Measurements from ENCODE around the gene MYL3. TPM values are rescaled to one million over a fixed set of nuclear protein-coding genes. Genes with fewer than 3 reads are reported as not detected.
A peak's percentile ranks its signal among the peaks of the same experiment; 100 is the strongest.

MYL3 gene
- total RNA-seq, 2 donors from 2014 or later: not detected

GRCh38 chr3:46849686-46850467 lies 13.4 kb downstream of the MYL3 start:
- H3K9me3 Mint-ChIP-seq: no peaks in the 10 kb centered on the region

DNA sequence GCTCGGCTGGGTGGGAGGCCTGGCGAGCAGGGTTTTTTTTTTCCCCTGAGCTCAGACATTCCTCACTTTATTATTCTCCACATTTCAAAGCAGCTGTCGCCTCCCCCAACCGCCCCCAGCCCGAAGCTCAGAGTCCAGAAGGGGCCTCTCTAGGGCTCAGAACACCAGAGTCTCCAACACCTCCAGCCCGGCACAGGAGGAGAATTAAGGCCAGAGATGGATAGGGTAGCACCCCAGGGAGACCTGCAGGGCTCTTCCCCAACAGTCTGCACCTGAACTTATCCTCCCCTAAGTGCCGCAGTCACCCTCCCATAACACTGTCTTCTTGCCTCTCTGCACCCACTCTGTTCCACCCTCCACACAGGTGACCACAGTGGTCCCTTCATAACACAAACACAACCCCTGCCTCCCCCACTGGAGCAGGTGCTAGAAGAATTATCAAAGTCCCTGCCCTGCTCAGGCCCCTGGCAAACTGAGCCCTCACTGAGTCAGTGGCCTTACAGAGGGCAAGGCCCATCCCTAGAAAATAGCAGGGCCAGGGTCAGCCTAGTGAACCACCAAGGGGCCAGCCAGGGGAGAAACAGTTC lies 14.1 kb downstream of the MYL3 start:
- H3K36me3 Mint-ChIP-seq: no peaks in the 10 kb centered on the region
- DNase-seq (ENCODE audit: low spot score in 2 of 2): no peak
- H3K27ac Mint-ChIP-seq: no peak overlapping the region
- H3K9me3 Mint-ChIP-seq: no peaks in the 10 kb centered on the region
- no peak for ATAC-seq

More at GRCh38 chr3:46849686-46850467, 13.4 kb downstream of the MYL3 start:
- no peak overlapping the region for H3K27ac Mint-ChIP-seq
- ATAC-seq: no peak
- no peak for DNase-seq (ENCODE audit: low spot score in 2 of 2)
- no peaks in the 10 kb centered on the region for H3K36me3 Mint-ChIP-seq

GRCh38 chr3:46848271-46849044 lies 14.8 kb downstream of the MYL3 start:
- DNase-seq (ENCODE audit: low spot score in 2 of 2): peak; percentile 52 to 64
- H3K9me3 Mint-ChIP-seq: no peaks in the 10 kb centered on the region
- no peak overlapping the region for H3K27ac Mint-ChIP-seq
- ATAC-seq: no peak
- no peaks in the 10 kb centered on the region for H3K36me3 Mint-ChIP-seq

DNA sequence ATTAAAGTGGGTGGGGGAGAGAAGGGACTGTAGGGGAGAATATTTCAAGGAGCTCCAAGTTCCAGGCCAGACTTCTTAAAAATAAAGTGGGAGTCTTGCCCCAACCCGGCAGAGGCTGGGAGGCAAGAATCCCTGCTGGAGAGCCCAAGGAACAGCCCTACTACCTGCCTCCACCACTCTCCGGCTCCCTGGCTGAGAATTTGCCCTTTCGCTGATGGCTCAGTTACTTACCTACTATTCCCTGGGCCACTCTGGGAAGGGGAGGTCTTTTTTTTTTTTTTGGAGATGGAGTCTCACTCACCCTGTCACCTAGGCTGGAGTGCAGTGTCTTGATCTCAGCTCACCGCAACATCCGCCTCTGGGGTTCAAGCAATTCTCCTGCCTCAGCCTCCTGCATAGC lies 15.5 kb downstream of the MYL3 start:
- Mint-ChIP-seq H3K9me3 (peaks cover 0 to 6% of the 10 kb centered on the region in 2 donors), H3K36me3 (no peaks in the 10 kb centered on the region), H3K27ac (no peak overlapping the region)
- ATAC-seq: no peak
- DNase-seq (ENCODE audit: low spot score in 2 of 2): no peak

DNA sequence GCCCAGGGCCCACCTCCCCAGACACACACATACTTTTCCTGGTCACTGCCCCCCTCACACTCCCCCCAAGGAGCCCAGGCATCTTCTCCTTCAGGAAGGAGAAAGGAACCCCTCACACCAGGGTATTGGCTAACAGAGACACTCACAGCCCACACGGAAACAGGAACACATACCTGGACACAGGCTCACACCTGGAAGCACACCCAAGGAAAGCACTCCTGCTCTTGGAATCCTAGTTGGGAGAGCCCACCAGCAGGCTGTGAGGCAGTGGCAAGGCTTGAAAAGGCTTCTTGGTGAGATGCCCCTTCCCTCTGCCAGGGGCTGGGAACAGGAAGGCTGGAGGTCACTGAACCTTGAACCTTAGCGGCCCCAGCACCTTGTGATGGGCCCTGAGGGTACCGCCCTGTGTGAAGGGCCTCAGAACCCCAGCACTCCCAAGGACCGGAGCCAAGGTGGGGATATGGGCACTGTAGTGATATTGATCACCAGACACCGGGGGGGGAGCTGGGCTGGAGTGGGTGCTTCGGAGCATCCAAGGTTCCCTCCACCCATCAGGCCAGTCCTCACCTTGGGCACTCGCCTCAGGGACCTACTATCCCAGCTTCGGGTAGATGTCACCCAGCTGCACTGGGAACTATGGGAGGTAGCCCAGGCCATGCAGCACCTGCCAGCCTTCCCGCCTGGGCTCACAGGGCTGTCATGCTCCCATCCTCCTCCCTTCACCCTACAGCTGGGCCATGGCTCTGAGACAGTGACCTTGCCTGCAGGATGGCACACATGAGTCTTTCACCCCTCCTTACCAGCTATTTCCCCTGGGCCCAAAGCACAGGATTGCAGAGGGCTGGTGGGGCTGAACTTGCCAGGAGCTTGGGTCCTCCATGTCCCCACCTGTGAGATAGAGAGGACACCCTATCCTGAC lies 16.4 kb downstream of the MYL3 start:
- Mint-ChIP-seq H3K9me3 (peaks cover 0 to 10% of the 10 kb centered on the region in 2 donors), H3K27ac (no peak overlapping the region), H3K36me3 (no peaks in the 10 kb centered on the region)
- peak in 1 of 2 donors; percentile 44 for DNase-seq (ENCODE audit: low spot score in 2 of 2)
- ATAC-seq: no peak

GRCh38 chr3:46845860-46846623 lies 17.2 kb downstream of the MYL3 start:
- peak; percentile 69 to 74 for DNase-seq (ENCODE audit: low spot score in 2 of 2)
- peak overlapping the region in 1 of 2 donors; percentile 79 for H3K27ac Mint-ChIP-seq
- no peaks in the 10 kb centered on the region for H3K36me3 Mint-ChIP-seq
- H3K9me3 Mint-ChIP-seq: peaks cover 6 to 16% of the 10 kb centered on the region in 2 donors
- peak; percentile 84 to 93 for ATAC-seq

GRCh38 chr3:46845397-46845859 lies 17.8 kb downstream of the MYL3 start:
- DNase-seq (ENCODE audit: low spot score in 2 of 2) (no peak), ATAC-seq (peak in 1 of 2 donors; percentile 72)
- peak overlapping the region; percentile 79 to 81 for H3K27ac Mint-ChIP-seq
- peaks cover 8 to 17% of the 10 kb centered on the region in 2 donors for H3K9me3 Mint-ChIP-seq
- H3K36me3 Mint-ChIP-seq: peaks cover 0 to 2% of the 10 kb centered on the region in 2 donors

DNA sequence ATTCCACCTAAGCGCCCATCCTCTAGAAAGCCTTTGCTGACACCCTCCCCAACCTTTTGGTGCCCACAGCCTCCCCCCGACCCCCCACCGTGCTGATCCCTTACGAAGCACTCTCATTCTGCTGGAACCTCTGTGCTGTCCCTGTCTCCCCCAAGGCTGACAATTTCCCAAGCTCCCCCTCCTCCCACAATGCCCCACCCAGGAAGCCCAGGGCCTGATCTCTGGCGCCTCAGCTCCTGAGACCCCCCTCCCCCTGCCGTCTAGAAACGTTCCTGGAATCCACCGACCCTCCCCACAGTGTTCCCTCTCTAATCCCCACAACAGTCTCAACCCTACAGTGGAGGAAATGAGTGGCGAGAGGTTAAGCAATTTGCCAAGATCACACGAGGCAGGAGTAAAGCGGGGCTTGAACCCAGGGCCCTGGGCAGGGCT lies 18.3 kb downstream of the MYL3 start:
- Mint-ChIP-seq H3K36me3 (peaks cover 0 to 5% of the 10 kb centered on the region in 2 donors), H3K27ac (peak overlapping the region in 1 of 2 donors; percentile 79), H3K9me3 (peaks cover 11 to 20% of the 10 kb centered on the region in 2 donors)
- no peak for ATAC-seq
- no peak for DNase-seq (ENCODE audit: low spot score in 2 of 2)

- peaks cover 12 to 21% of the 10 kb centered on the region in 2 donors for H3K9me3 Mint-ChIP-seq
- DNase-seq (ENCODE audit: low spot score in 2 of 2): no peak
- no peak overlapping the region for H3K27ac Mint-ChIP-seq
- peaks cover 1 to 6% of the 10 kb centered on the region in 2 donors for H3K36me3 Mint-ChIP-seq
- ATAC-seq: no peak
Measured at GRCh38 chr3:46844397-46844796, 18.8 kb downstream of the MYL3 start.

- peaks cover 7 to 15% of the 10 kb centered on the region in 2 donors for H3K36me3 Mint-ChIP-seq
- DNase-seq (ENCODE audit: low spot score in 2 of 2) (no peak), ATAC-seq (no peak)
- peaks cover 18 to 27% of the 10 kb centered on the region in 2 donors for H3K9me3 Mint-ChIP-seq
- H3K27ac Mint-ChIP-seq: no peak overlapping the region
Measured at GRCh38 chr3:46843508-46843907, 19.7 kb downstream of the MYL3 start.

DNA sequence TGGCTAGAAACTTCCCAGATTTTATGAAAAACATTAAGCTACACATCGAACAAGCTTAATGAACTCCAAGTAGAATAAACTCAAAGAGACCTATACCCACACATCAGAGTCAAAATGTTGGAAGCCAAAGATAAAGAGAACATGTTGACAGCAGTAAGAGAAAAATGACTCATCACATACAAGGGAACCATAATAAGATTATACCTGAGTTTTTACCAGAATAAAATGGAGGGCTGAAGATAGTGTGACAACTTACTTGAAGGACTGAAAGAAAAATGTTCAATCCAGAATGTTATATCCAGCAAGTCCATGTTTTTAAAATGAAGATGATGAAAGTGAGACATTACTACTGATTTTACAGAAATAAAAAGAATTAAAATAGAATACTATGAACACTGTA lies 22.8 kb downstream of the MYL3 start:
- ATAC-seq (no peak), DNase-seq (ENCODE audit: low spot score in 2 of 2) (no peak)
- H3K27ac Mint-ChIP-seq: no peak overlapping the region
- peaks cover 18 to 28% of the 10 kb centered on the region in 2 donors for H3K36me3 Mint-ChIP-seq
- peaks cover 27 to 31% of the 10 kb centered on the region in 2 donors for H3K9me3 Mint-ChIP-seq

- H3K9me3 Mint-ChIP-seq: peaks cover 27 to 31% of the 10 kb centered on the region in 2 donors
- H3K36me3 Mint-ChIP-seq: peaks cover 18 to 28% of the 10 kb centered on the region in 2 donors
- no peak overlapping the region for H3K27ac Mint-ChIP-seq
- DNase-seq (ENCODE audit: low spot score in 2 of 2): no peak
- ATAC-seq: no peak
Measured at GRCh38 chr3:46838301-46838700, 24.9 kb downstream of the MYL3 start.

- Mint-ChIP-seq H3K9me3 (peaks cover 14 to 20% of the 10 kb centered on the region in 2 donors), H3K36me3 (peaks cover 18 to 26% of the 10 kb centered on the region in 2 donors), H3K27ac (no peak overlapping the region)
- DNase-seq (ENCODE audit: low spot score in 2 of 2) (no peak), ATAC-seq (no peak)
Measured at GRCh38 chr3:46835491-46835890, 27.8 kb downstream of the MYL3 start.

GRCh38 chr3:46835054-46835453 lies 28.2 kb downstream of the MYL3 start:
- Mint-ChIP-seq H3K27ac (no peak overlapping the region), H3K36me3 (peaks cover 18 to 23% of the 10 kb centered on the region in 2 donors), H3K9me3 (peaks cover 11 to 16% of the 10 kb centered on the region in 2 donors)
- DNase-seq (ENCODE audit: low spot score in 2 of 2) (no peak), ATAC-seq (no peak)
